RPMI8226 (cell line): ENCODE data around the gene SIM2.
A peak's percentile ranks its signal among the peaks of the same experiment; 100 is the strongest.

ENCODE experiments used
- DNase-seq: peaks from one replicate; pipeline ENCODE4 v3.0.0-alpha.2; 2015

SIM2 gene

GRCh38 chr21:36741506-36741905 is 42.6 kb downstream of the SIM2 start:
- DNase-seq = no peak

GRCh38 chr21:36743008-36743407 is 44.1 kb downstream of the SIM2 start:
- DNase-seq = no peak

- no peak for DNase-seq
These were observed 44.5 kb downstream of the SIM2 start for GRCh38 chr21:36743446-36743845.

GRCh38 chr21:36744190-36744559 is 45.3 kb downstream of the SIM2 start:
- DNase-seq = no peak

- no peak for DNase-seq
These were observed 45.8 kb downstream of the SIM2 start for GRCh38 chr21:36744560-36745231.

- DNase-seq = no peak
These were observed 46.5 kb downstream of the SIM2 start for GRCh38 chr21:36745459-36745858.

GRCh38 chr21:36747041-36747814 is 48.3 kb downstream of the SIM2 start:
- no peak for DNase-seq

GRCh38 chr21:36747815-36748383 is 49.0 kb downstream of the SIM2 start:
- DNase-seq = peak; percentile 28

GRCh38 chr21:36749935-36750575 is 51.1 kb downstream of the SIM2 start:
- DNase-seq = no peak

GRCh38 chr21:36750576-36750959 is 51.7 kb downstream of the SIM2 start:
- DNase-seq = no peak

- DNase-seq = no peak
These were observed 52.5 kb downstream of the SIM2 start for GRCh38 chr21:36751383-36751782.

GRCh38 chr21:36753556-36753955 is 54.6 kb downstream of the SIM2 start:
- no peak for DNase-seq

GRCh38 chr21:36754241-36754898 is 55.5 kb downstream of the SIM2 start:
- no peak for DNase-seq

- no peak for DNase-seq
These were observed 57.6 kb downstream of the SIM2 start for GRCh38 chr21:36756527-36756926.

- DNase-seq = no peak
These were observed 58.3 kb downstream of the SIM2 start for GRCh38 chr21:36757196-36757595.

- DNase-seq = no peak
These were observed 60.6 kb downstream of the SIM2 start for GRCh38 chr21:36759348-36760083.

GRCh38 chr21:36761685-36762084 is 62.8 kb downstream of the SIM2 start:
- DNase-seq = no peak

GRCh38 chr21:36762642-36763041 is 63.7 kb downstream of the SIM2 start:
- DNase-seq = no peak

- no peak for DNase-seq
These were observed 64.4 kb downstream of the SIM2 start for GRCh38 chr21:36763305-36763704.

GRCh38 chr21:36765229-36765628 is 66.3 kb downstream of the SIM2 start:
- no peak for DNase-seq

GRCh38 chr21:36766511-36766910 is 67.6 kb downstream of the SIM2 start:
- DNase-seq = no peak

- DNase-seq = no peak
These were observed 68.2 kb downstream of the SIM2 start for GRCh38 chr21:36767096-36767495.

- DNase-seq = no peak
These were observed 69.6 kb downstream of the SIM2 start for GRCh38 chr21:36768496-36768895.
